HUES64 (cell line): ENCODE data around the gene MAP2K5.

Source experiments
- H3K27ac ChIP-seq: 2 replicates; pipeline ENCODE4 v1.7.0; 2013; ENCODE audit warnings: low read depth, low read length, inconsistent platforms
- H3K27me3 ChIP-seq: 2 replicates; pipeline ENCODE4 v1.6.1; 2013; ENCODE audit warnings: mild to moderate bottlenecking, low read length; ENCODE audit not compliant: insufficient read depth
- H3K36me3 ChIP-seq: 2 replicates; pipeline ENCODE4 v1.6.1; 2013; ENCODE audit warnings: mild to moderate bottlenecking, low read length; ENCODE audit not compliant: insufficient read depth
- H3K4me1 ChIP-seq: 2 replicates; pipeline ENCODE4 v1.6.1; 2013; ENCODE audit warnings: mild to moderate bottlenecking, low read length, moderate library complexity; ENCODE audit not compliant: insufficient read depth
- H3K4me3 ChIP-seq: 2 replicates; pipeline ENCODE4 v1.5.1; 2013; ENCODE audit warnings: mild to moderate bottlenecking, low read length, moderate library complexity
- H3K9ac ChIP-seq: 2 replicates; pipeline ENCODE4 v1.6.1; 2013; ENCODE audit warnings: mild to moderate bottlenecking, low read depth, low read length
- H3K9me3 ChIP-seq: 2 replicates; pipeline ENCODE4 v1.6.1; 2013; ENCODE audit warnings: low read depth, low read length; ENCODE audit not compliant: insufficient read depth
- WGBS: fragments of 150-250, 120-280 bp; methylation state at CpG from one replicate; pipeline ENCODE4 v1.1.7; 2013; ENCODE audit warnings: missing lambda C conversion rate; 5-methylcytosine and 5-hydroxymethylcytosine counted together

MAP2K5 gene

GRCh38 chr15:67563092-67563491, 20.6 kb downstream of the MAP2K5 start:
- Histone ChIP-seq H3K4me1 (peaks cover 14% of the 10 kb centered on the region), H3K4me3 (no peak overlapping the region), H3K27me3 (no peaks in the 10 kb centered on the region), H3K27ac (no peak overlapping the region), H3K36me3 (no peaks in the 10 kb centered on the region), H3K9ac (no peak overlapping the region), H3K9me3 (no peaks in the 10 kb centered on the region)
- 93% methylated on average over 2 of the region's 5 CpGs for WGBS

- peaks cover 14% of the 10 kb centered on the region for H3K4me1 ChIP-seq
- H3K4me3 ChIP-seq, result no peak overlapping the region
- H3K36me3 ChIP-seq, result no peaks in the 10 kb centered on the region
- no peak overlapping the region for H3K9ac ChIP-seq
- H3K27me3 ChIP-seq, result no peaks in the 10 kb centered on the region
- H3K27ac ChIP-seq, result no peak overlapping the region
- H3K9me3 ChIP-seq, result no peaks in the 10 kb centered on the region
- WGBS, result 71% methylated on average over 2 of the region's 2 CpGs
Measured at GRCh38 chr15:67564021-67564967, 21.8 kb downstream of the MAP2K5 start.

GRCh38 chr15:67564968-67565345, 22.5 kb downstream of the MAP2K5 start:
- H3K4me3 ChIP-seq, result no peak overlapping the region
- H3K27me3 ChIP-seq, result no peaks in the 10 kb centered on the region
- H3K9ac ChIP-seq, result no peak overlapping the region
- WGBS, result 93% methylated on average over 3 of the region's 3 CpGs
- H3K36me3 ChIP-seq, result no peaks in the 10 kb centered on the region
- no peak overlapping the region for H3K27ac ChIP-seq
- no peaks in the 10 kb centered on the region for H3K9me3 ChIP-seq
- H3K4me1 ChIP-seq, result peaks cover 14% of the 10 kb centered on the region

- Histone ChIP-seq H3K9me3 (no peaks in the 10 kb centered on the region), H3K27me3 (no peaks in the 10 kb centered on the region), H3K36me3 (no peaks in the 10 kb centered on the region), H3K27ac (no peak overlapping the region), H3K9ac (no peak overlapping the region), H3K4me1 (0 out of 2 replicates have a peak, but pooled peaks cover 1% of the 10 kb centered on the region), H3K4me3 (no peak overlapping the region)
- WGBS, result 91% methylated on average over 3 of the region's 3 CpGs
Measured at GRCh38 chr15:67569668-67570067, 27.2 kb downstream of the MAP2K5 start.

GRCh38 chr15:67570875-67571647, 28.6 kb downstream of the MAP2K5 start:
- 98% methylated on average over 4 of the region's 4 CpGs for WGBS

GRCh38 chr15:67571648-67572415, 29.3 kb downstream of the MAP2K5 start:
- Histone ChIP-seq H3K27ac (no peak overlapping the region), H3K9ac (no peak overlapping the region), H3K36me3 (no peaks in the 10 kb centered on the region), H3K4me1 (peaks cover 8% of the 10 kb centered on the region; the same call in 1 of the 2 replicates), H3K9me3 (no peaks in the 10 kb centered on the region), H3K27me3 (no peaks in the 10 kb centered on the region), H3K4me3 (no peak overlapping the region)
- 91% methylated on average over 4 of the region's 5 CpGs for WGBS

More at GRCh38 chr15:67570875-67571647, 28.6 kb downstream of the MAP2K5 start:
- H3K4me1 ChIP-seq, result peaks cover 8% of the 10 kb centered on the region; the same call in 1 of the 2 replicates
- H3K9ac ChIP-seq, result no peak overlapping the region
- H3K4me3 ChIP-seq, result no peak overlapping the region
- no peaks in the 10 kb centered on the region for H3K9me3 ChIP-seq
- H3K27ac ChIP-seq, result no peak overlapping the region
- H3K36me3 ChIP-seq, result no peaks in the 10 kb centered on the region
- H3K27me3 ChIP-seq, result no peaks in the 10 kb centered on the region

GRCh38 chr15:67573194-67573593, 30.7 kb downstream of the MAP2K5 start:
- H3K36me3 ChIP-seq, result no peaks in the 10 kb centered on the region

GRCh38 chr15:67575039-67575502, 32.6 kb downstream of the MAP2K5 start:
- Histone ChIP-seq H3K9me3 (no peaks in the 10 kb centered on the region), H3K27me3 (no peaks in the 10 kb centered on the region), H3K36me3 (no peaks in the 10 kb centered on the region), H3K9ac (no peak overlapping the region), H3K4me3 (no peak overlapping the region), H3K4me1 (peaks cover 8% of the 10 kb centered on the region; the same call in 1 of the 2 replicates), H3K27ac (no peak overlapping the region)
- WGBS, result 73% methylated on average over 4 of the region's 4 CpGs

More at GRCh38 chr15:67573194-67573593, 30.7 kb downstream of the MAP2K5 start:
- Histone ChIP-seq H3K4me3 (no peak overlapping the region), H3K27me3 (no peaks in the 10 kb centered on the region), H3K9me3 (no peaks in the 10 kb centered on the region), H3K27ac (no peak overlapping the region), H3K9ac (no peak overlapping the region), H3K4me1 (peaks cover 8% of the 10 kb centered on the region; the same call in 1 of the 2 replicates)
- 94% methylated on average over 2 of the region's 3 CpGs for WGBS

- peaks cover 8% of the 10 kb centered on the region; the same call in 1 of the 2 replicates for H3K4me1 ChIP-seq
- no peak overlapping the region for H3K27ac ChIP-seq
- no peak overlapping the region for H3K9ac ChIP-seq
- no peak overlapping the region for H3K4me3 ChIP-seq
- no peaks in the 10 kb centered on the region for H3K9me3 ChIP-seq
- no peaks in the 10 kb centered on the region for H3K36me3 ChIP-seq
- no peaks in the 10 kb centered on the region for H3K27me3 ChIP-seq
- WGBS, result 95% methylated on average over 3 of the region's 4 CpGs
Measured at GRCh38 chr15:67578020-67578600, 35.6 kb downstream of the MAP2K5 start.

GRCh38 chr15:67579164-67579563, 36.7 kb downstream of the MAP2K5 start:
- Histone ChIP-seq H3K4me3 (no peak overlapping the region), H3K27me3 (no peaks in the 10 kb centered on the region), H3K36me3 (no peaks in the 10 kb centered on the region), H3K4me1 (peaks cover 8% of the 10 kb centered on the region; the same call in 1 of the 2 replicates), H3K27ac (no peak overlapping the region), H3K9me3 (no peaks in the 10 kb centered on the region), H3K9ac (no peak overlapping the region)
- 92% methylated on average over 5 of the region's 5 CpGs for WGBS
